DLD1 (cell line): Measurements from ENCODE around the gene CUL2.
"Not testable (repeated sequence)": the region's sequence is repeated elsewhere in the genome, so short reads cannot be mapped to it uniquely, and the experiment has no call there.

Experiments
- in situ Hi-C: cut with HindIII; loops from 2 replicates; pipeline ENCODE4 v1.10.0; 2017; ENCODE audit warnings: low sequenced_read_pairs

The CUL2 gene

DNA sequence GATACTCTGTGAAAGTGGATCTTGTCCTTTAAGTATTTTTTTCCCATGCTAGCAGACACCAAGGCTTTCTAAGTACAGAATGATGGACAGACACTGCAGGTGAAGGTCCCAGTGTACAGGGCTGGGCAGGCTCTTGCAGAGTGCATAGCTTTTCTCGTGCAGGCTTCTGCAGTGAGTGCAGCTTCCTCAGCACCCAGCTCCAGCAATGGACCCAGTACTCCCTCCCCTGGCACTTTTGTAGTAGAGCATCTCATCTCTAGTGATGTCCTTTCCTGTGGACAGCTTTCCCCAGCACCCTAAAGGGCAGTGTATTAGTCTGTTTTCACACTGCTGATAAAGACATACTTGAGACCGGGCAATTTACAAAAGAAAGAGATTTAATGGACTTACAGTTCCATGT lies 104.3 kb downstream of the CUL2 start:
- in situ Hi-C loops, result no loop called here

DNA sequence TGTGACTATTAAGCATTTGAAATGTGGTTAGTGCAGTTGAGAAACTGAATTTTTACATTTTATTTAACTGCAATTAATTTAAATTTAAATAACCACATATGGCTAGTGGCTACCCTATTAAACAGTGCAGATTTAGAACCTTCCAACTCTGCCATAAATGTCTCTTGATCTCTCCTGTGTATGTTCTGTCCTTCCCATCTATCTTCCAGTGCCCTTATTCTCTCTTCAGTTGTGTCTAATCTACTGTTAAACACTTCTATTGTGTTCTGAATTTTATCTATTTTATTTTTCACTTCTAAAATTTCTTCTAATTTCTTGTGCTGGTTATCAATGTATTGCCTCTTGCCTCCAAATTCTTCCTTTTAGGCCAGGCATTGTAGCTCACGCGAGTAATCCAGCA lies 105.0 kb downstream of the CUL2 start:
- in situ Hi-C loops, result no loop called here

DNA sequence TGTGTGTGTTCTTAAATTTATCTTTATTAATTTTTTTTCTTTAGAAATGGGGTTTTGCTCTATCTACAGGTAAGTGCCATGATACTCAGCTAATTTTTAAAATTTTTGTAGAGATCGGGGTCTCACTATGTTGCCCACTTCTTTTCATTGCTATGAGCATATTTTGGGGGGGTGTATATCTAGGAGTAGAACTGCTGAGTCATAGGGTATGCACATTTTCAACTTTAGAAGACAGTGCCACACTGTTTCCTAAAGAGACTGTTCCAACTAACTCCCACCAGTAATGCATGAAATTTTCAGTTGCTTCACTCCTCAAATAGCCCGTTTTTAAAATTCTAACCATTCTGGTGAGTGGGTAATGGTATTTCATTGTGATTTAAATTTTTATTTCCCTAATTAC lies 108.3 kb downstream of the CUL2 start:
- in situ Hi-C loops, result no loop called here

DNA sequence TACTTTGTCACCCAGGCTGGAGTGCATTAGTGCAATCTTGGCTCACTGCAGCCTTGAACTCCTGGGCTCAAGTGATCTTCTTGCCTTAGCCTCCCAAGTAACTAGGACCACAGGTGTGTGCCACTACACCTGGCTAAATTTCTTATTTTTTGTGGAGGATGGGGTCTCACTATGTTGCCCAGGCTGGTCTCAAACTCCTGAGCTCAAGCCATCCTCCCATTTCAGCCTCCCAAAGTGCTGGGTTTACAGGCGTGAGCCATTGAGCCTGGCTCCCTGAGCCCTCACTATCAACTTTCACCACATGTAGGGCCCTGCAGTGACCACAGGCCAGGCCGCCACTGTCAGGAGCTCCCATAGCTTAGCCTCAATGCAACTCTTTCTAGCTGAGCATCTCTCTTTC lies 110.2 kb downstream of the CUL2 start:
- in situ Hi-C loops, result no loop called here

DNA sequence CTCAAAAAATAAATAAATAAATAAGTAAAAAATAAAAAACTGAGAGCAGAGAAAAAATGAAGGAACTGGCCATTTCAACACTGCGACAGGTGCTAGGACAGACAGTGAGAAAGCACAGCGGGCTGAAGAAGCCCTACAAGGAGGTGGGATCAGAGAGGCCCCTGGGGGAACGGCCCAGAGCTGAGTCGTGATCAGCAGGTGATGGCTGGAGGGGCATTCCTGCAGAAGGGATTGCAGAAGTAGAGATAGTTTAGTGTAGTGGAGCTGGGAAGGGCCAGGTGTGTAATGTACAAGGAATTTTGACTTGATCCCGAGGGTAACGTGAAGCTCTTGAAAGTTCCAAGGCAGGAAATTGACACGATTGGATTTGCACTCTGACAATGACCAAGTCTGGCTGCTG lies 112.1 kb downstream of the CUL2 start:
- in situ Hi-C loops, result no loop called here

DNA sequence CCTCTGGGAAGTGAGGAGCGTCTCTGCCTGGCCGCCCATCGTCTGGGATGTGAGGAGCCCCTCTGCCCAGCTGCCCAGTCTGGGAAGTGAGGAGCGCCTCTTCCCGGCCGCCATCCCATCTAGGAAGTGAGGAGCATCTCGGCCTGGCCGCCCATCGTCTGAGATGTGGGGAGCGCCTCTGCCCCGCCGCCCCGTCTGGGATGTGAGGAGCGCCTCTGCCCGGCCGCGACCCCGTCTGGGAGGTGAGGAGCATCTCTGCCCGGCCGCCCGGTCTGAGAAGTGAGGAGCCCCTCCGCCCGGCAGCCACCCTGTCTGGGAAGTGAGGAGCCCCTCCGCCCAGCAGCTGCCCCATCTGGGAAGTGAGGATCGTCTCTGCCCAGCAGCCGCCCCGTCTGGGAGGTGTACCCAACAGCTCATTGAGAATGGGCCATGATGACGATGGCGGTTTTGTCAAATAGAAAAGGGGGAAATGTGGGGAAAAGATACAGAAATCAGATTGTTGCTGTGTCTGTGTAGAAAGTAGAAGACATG lies 113.7 kb downstream of the CUL2 start:
- in situ Hi-C loops, result not testable (repeated sequence)

DNA sequence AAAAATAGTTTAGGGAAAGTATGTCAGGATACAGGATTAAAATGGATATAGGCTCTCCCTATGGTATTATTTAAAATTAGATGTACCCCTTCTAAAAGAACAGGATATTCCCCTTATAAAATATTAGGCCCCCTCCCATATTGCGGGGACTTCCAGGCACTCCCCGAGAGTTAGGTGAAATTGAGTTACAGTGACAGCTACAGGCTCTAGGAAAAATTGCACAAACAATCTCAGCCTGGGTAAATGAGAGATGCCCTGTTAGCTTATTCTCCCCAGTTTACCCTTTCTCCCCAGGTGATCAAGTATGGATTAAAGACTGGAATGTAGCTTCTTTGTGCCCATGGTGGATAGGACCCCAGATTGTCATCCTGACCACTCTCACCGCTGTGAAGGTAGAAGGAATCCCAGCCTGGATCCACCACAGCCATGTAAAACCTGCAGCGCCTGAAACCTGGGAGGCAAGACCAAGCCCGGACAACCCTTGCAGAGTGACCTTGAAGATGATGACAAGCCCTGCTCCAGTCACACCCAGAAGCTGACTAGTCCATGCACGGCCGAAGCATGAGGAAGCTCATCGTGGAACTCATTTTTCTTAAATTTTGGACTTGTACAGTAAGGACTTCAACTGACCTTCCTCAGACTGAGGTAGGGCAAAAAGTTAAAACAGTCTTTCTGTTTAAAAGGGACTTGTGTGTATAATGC lies 115.6 kb downstream of the CUL2 start:
- in situ Hi-C loops, result not testable (repeated sequence)

- in situ Hi-C loops, result not testable (repeated sequence)
Measured at GRCh38 chr10:34973757-34974156, 116.4 kb downstream of the CUL2 start.

- in situ Hi-C loops, result not testable (repeated sequence)
Measured at GRCh38 chr10:34973121-34973520, 117.0 kb downstream of the CUL2 start.

DNA sequence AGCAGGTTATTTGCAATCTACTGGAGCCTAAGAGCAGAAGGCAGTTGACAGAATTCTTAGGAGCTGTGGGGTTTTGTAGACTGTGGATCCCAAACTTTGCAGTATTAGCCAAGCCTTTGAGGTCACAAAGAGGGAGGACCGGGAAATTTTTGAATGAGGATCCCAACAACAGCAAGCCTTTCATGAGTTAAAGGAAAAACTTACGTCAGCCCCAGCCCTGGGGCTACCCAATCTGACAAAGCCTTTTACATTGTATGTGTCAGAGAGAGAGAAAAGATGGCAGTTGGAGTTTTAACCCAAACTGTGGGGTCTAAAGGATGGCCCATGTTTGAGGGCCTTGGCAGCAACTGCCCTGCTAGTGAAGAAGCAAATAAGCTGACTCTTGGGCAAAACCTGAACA lies 117.5 kb downstream of the CUL2 start:
- in situ Hi-C loops, result not testable (repeated sequence)

DNA sequence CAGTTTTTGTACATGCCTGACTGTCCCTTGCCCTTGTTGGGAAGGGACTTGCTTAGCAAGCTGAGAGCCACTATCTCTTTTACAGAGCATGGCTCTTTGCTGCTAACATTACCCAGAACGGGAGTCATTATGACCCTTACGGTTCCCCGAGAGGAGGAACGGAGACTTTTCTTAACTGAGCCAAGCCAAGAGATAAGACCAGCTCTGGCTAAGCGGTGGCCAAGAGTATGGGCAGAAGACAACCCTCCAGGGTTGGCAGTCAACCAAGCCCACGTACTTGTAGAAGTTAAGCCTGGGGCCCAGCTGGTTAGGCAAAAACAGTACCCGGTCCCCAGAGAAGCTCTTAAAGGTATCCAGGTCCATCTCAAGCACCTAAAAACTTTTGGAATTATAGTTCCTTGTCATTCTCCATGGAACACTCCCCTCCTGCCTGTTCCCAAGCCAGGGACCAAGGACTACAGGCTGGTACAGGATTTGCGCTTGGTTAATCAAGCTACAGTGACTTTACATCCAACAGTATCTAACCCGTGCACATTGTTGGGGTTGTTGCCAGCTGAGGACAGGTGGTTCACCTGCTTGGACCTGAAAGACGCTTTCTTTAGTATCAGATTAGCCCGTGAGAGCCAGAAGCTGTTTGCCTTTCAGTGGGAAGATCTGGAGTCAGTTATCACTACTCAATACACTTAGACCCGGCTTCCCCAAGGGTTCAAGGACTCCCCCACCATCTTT lies 118.4 kb downstream of the CUL2 start:
- in situ Hi-C loops, result not testable (repeated sequence)

DNA sequence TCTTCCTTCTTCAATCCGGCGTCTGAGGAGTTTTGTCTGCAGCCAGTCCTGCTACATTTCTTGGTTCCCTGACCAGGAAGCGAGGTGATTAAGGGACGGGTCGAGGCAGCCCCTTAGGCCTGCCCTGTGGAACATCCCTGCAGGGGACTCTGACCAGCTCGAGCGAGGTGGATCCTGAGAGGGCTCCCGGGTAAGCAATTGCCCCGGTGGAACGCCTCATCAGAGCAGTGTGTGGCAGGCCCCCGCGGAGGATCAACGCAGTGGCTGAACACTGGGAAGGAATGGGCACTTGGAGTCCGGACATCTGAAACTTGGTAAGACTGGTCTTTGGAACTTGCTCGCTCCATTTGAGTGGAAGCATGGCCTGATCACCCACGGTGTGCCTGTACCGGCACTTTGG lies 121.0 kb downstream of the CUL2 start:
- in situ Hi-C loops, result no loop called here

- in situ Hi-C loops, result no loop called here
Measured at GRCh38 chr10:34967335-34967880, 122.7 kb downstream of the CUL2 start.

DNA sequence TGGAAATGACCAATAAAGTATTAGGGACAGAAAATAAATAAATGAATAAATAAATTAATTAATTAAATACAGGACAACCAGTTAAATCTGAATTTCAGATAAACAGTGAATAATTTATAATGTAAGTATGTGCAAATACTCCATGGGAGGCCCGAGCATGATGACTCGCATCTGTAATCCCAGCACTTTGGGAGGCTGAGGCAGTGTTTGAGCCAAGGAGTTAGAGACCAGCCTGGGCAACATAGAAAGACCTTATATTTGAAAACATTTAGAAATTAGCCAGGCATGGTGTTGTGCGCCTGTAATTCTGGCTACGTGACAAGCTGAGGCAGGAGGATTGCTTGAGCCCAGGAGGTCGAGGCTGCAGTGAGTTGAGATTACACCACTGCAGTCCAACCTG lies 123.7 kb downstream of the CUL2 start:
- in situ Hi-C loops, result no loop called here

DNA sequence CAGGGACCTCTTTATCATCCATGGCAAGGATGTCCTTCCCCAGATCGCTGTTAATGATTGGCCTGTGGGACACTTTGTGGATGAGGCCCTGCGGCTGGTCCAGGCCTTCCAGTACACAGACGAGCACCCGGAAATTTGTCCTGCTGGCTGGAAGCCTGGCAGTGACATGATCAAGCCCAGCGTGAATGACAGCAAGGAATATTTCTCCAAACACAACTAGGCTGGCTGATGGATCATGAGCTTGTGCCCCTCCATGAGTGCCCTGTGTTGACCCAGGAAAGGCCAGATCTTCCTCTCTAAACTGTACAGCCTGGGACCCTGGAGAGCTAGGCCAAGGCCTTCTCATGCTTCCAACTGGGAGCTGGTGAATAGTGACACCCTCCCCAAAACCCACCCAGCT lies 124.1 kb downstream of the CUL2 start:
- in situ Hi-C loops, result no loop called here

- in situ Hi-C loops, result no loop called here
Measured at GRCh38 chr10:34964166-34964800, 125.9 kb downstream of the CUL2 start.

- in situ Hi-C loops, result no loop called here
Measured at GRCh38 chr10:34962866-34963265, 127.3 kb downstream of the CUL2 start.

- in situ Hi-C loops, result no loop called here
Measured at GRCh38 chr10:34960983-34961382, 129.2 kb downstream of the CUL2 start.

DNA sequence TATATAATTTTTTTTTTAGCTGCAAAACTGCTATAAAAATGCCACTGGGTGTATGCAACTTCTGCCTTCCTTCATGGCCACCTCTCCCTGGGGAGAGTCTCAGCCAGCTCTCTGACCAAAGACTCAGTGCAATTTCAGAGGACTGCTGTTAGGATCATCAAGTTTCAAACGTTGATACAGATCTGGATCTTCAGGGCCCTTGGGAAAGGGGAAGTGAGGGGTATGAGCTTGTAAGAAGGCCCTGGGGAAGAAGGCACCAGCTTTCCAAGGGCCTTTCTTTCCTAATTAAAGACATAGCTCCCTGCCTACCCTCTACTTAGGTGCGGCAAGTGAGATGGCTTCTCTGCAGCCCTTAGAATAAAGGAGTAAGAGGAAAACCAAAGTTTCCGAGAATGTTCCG lies 130.4 kb downstream of the CUL2 start:
- in situ Hi-C loops, result no loop called here

DNA sequence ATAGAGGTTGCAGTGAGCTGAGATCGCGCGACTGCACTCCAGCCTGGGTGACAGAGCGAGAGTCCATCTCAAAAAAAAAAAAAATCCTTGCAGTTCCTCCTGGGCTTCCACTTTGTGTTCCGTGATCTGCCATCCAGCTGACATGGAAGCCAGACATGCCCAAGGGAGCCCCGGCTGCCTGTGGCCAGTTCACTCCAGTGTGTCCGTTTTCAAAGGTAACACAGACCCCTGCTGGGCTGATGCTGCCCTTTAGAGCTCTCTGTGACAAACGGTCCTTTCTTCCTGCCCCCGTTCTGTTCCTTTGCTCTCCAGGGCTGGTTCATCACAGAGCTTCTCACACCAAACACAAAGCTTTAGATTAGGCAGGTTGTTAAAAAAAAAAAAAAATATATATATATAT lies 130.8 kb downstream of the CUL2 start:
- in situ Hi-C loops, result no loop called here
